ENCODE measurements around the gene CLSTN1. TPM values are rescaled to one million over a fixed set of nuclear protein-coding genes. Genes with fewer than 3 reads are reported as not detected.

CLSTN1 gene
- total and polyA plus RNA-seq, 2 of the 13 experiments (the other 11 are each of a cell fraction or from before 2014, with no cell fraction given), result 19.7 to 29.8 TPM

- no peak for TF ChIP-seq ZC3H13 (CRISPR knock-in tag; IDR thresholded peaks at IDR 0.05)
- TF ChIP-seq NR2F2 (IDR thresholded peaks at IDR 0.05; ENCODE audit: borderline replicate concordance, low read depth), result no peak
- no peak for TF ChIP-seq PHF20 (CRISPR knock-in tag; IDR thresholded peaks at IDR 0.05)
These were observed 12.4 kb downstream of the CLSTN1 start (continued) for GRCh38 chr1:9811239-9811966.

- Histone ChIP-seq H3K79me2 (ENCODE audit: insufficient read depth, low read length) (peaks cover 70% of the 10 kb centered on the region), H3K9me3 (ENCODE audit: low read length) (no peaks in the 10 kb centered on the region), H3K4me2 (ENCODE audit: low read depth, low read length) (no peak overlapping the region), H4K20me1 (ENCODE audit: insufficient read depth, low read length) (peaks cover 4% of the 10 kb centered on the region; the same call in 1 of the 2 replicates), H3K27ac (ENCODE audit: extremely low read length, insufficient read depth, low read length) (no peak overlapping the region), H3K27me3 (ENCODE audit: control insufficient read depth in 1 of 2, insufficient read depth in 2 of 2, low read length in 2 of 2) (no peaks in the 10 kb centered on the region; a peak in 1 of 5 replicates), H2AFZ (ENCODE audit: low read length) (no peak overlapping the region), H3K4me1 (ENCODE audit: insufficient read depth, low read length) (peaks cover 32% of the 10 kb centered on the region), H3K36me3 (replicated peaks in 1 of 2; ENCODE audit: control insufficient read depth in 1 of 2, insufficient read depth in 2 of 2, low read length in 2 of 2) (no peaks in the 10 kb centered on the region; a peak in 1 of 5 replicates), H3K9ac (ENCODE audit: insufficient read depth, low read depth, low read length) (no peak overlapping the region), H3K4me3 (replicated peaks in 1 of 3; ENCODE audit: insufficient read depth in 1 of 3, low read depth in 2 of 3, low read length in 3 of 3) (no peak overlapping the region)
- TF ChIP-seq ZC3H4 (CRISPR knock-in tag; IDR thresholded peaks at IDR 0.05; ENCODE audit: borderline replicate concordance) (no peak), ZNF563 (CRISPR knock-in tag; IDR thresholded peaks at IDR 0.05) (no peak), ZNF570 (CRISPR knock-in tag; IDR thresholded peaks at IDR 0.05; ENCODE audit: borderline replicate concordance) (no peak), ZNF276 (CRISPR knock-in tag; IDR thresholded peaks at IDR 0.05; ENCODE audit: low read depth) (no peak)
- ATAC-seq (no peak), DNase-seq (ENCODE audit: low spot score) (no peak), FAIRE-seq (no peak)
- ChIA-PET CTCF (ENCODE audit: low intra/inter-chr PET ratio, low total read pairs) (no interaction called here), POLR2A (no interaction called here)
- in situ Hi-C loops (cut with HindIII; ENCODE audit: extremely low pct_ligation_motif_present, low pct_unique_long_range_greater_than_20kb) (no loop called here), intact Hi-C loops (cut with micrococcal nuclease; ENCODE audit: unreplicated experiment) (no loop called here)
- no TSS peak for BruUV-seq (replicated peaks)
- WGBS (ENCODE audit: low lambda C conversion rate), result 97% methylated on average over 8 of the region's 8 CpGs
These were observed 14.7 kb downstream of the CLSTN1 start for GRCh38 chr1:9809100-9809510.

Measured in HepG2 (cell line).